ENCODE data around the gene BEST1.

Gene BEST1

DNA sequence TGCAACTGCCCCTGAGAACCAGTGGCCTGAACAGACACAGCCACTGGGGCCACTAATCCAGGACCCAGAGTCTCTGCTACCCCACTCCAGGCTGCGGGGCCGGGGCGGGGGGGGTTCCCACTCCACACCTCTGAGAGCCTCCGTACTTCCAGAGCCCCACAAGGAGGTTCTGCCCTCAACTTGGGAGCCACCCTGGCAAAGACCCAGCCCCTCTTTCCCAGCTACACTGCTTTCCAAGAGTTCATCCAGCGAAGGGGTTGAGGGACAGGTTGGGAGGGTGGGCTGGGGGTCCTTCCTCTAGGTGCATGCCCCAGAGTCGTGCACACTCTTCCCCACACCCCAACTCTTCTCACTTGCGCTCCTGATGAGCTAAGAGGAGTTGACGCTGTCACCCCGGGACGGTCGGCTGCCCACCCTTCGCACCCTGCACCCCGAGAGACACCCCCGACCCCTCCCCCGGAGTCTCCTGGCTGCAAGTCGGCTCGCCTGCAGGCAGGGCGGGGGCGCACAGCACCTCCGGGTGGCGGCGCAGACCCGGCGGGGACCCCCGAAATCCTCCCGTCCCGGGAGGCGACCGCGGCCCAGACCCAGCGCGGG lies 33.3 kb upstream of the BEST1 start:
- no peak for DNase-seq

DNA sequence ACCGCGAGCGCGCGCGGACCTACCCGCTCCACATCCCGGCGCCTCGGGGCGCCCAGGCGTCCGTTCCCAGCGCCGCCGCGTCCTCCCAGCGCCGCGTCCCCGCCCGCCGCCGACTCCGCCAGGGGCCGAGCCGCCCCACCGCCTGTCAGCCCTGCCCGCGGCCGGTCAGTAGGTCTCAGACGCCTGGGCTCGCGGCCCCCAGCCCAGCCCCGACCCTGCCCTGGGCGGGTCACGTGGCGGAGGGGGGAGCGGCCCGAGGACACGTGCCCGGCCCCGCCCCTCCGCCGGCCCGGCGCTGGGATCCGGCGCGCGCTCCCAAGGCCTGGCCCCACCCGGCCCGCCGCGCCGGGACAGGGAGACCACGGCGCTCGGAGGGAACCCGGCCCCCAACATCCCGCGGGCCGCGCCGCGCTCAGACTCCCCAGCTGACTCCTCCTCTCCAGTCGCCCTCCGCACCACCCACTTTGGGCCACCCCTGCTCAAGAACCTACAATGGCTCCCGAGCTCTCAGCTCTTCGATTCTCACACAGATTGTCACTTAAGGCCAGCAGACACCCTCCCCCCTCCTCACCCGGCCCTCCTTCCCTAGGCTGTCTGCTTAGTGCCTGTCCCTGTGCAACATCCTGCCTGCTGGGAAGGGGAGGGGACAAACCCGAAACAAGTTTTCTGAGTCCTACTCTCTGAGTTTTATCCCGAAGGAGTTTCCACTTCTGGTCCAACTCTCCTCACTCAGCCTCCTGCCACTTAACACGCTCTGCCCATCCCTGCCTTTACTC lies 32.6 kb upstream of the BEST1 start, which contains the start of gene RAB3IL1:
RAB3IL1 (minus strand) TSS at position 233 of the 776 bp plus-strand sequence; CDS start at position 34, 199 bp downstream.
- DNase-seq: peak in 2 of 3 experiments; percentile 28 to 48

DNA sequence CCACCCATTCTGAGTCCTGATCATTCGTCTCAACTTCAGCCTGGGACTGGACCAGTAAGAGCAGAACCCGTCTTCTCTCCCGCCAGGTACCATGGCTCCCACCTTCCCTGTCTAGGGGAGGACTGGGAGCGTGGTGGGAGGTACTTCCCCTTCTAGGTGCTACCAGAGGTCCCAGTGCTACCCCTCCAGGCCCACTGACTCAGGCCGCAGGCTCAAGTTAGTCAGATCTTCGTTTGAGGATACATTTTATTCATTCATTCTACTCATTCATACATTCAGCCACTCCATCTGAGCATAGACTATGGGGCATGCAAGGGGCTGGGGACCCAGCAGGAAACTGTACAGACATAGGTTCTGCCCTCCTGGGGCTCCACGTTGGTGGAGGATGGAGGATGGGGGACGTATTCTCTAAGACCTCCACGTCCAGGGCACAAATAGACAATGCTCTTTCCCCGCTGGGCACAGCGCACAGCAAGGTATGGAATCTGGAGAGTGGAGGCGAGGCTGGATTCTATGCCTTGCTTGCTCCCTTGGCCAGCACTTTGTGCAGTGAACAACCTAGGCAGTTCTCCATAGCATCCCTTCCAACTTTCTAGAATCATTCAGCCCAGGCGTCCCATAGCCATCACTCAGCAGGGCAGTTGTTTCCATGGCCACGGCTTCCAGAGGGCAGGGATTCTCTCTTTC lies 31.8 kb upstream of the BEST1 start:
- no peak for DNase-seq

GRCh38 chr11:61918938-61919704 lies 31.0 kb upstream of the BEST1 start:
- DNase-seq: no peak

DNA sequence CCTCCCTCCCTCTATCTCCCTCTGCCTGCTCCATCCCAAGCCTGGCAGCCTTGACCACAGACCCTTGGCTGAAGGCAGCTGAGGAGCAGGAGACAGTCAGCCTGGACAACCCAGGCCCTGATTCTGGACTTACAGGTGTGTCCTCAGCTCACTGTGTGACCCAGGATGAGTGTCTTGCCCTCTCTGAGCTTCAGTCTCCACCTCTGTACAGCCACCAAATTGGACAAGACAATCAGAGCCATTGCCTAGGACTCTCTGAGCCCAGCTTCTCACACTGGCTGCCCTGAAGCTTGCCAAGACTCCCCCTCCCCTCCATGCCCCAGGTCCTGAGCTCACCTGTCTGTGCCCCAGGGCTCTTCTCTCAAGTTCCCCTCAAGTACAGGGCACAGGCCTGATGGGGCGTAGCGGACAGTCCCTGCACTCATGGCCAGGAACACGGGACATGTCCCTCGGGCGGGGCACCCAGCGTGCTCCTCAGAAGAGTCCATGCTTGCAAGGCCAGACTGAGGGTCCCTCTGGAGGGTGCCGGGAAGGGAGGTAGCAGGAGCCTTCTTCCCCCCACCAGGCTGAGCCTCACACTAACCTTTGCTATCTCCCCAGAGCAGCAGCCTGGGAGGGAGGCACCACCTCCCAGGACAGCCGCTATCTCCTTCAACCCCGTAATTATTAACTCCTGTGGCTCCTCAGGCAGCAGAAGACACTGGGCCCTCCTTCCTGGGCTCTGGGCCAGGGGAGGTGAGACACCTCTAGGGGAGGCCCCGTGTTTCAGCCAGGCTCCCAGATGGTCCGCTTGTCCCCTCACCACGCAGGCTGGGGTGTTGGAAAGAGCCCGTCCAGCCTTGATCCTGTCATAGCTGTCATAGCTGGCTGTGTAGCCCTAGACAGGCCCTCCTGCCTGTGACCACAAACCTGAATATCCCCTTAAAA lies 30.2 kb upstream of the BEST1 start:
- DNase-seq: no peak

DNA sequence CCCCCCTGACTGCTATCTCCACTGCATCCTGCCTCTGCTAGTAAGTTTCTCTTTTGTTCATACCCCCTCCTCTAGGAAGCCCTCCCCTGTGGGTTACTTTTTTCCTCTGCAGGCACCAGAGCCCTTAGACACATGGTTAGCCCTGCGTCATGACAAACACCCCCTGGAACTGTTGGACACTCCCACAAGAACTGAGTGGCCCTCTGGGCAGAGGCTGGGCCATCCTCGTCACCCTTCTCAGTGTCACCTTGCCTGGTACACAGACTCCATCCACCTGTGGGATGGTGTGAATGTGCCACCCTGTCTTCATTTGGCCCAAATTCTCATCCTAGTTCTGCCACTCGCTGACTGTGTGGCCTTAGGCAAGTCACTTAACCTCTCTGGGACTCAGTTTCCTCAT lies 28.7 kb upstream of the BEST1 start:
- no peak for DNase-seq

GRCh38 chr11:61922539-61922938 lies 27.6 kb upstream of the BEST1 start:
- DNase-seq: no peak

DNA sequence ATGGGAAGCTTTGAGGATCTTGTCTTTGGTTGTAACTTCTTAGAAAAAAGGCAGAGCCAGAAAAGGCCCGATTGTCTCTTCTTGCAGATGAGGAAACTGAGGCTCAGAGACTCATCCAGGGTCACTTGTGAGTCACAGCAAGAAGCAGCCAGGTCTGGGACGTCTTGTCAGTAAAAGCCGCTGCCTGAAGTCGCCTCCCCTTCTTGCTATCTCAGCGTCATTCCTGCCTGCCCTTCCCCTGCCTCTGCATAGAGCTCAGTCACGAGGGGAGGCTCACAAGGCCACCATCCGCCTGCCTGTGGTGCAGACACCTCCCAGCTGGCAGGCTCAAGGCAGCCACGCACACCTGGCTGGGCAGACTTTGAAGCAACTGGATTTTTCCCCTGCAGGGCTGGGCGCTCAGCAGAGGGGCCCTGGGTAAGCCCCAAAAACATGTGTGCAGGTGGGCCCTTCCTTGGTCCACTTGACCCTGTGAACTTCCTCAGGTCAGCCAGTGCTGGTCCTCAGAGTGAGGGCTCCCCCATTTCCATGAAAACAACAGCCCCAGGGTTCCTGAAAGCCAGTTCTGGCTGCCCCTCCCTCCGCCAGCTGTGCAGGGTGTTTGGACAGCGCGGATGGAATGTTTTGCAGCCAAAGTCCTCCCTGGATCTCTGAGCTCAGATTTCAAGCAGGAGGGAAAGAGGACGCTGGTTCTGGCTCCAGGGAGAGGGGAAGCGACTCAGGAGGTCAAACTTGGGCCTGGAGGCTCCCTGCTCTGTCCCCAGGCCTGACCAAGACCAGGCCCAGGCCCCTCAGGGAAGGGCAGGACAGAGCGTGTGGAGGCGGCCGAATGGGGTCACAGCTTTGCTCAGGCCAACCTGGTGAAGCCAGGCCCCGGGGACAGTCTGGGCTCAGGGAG lies 26.7 kb upstream of the BEST1 start:
- no peak for DNase-seq

DNA sequence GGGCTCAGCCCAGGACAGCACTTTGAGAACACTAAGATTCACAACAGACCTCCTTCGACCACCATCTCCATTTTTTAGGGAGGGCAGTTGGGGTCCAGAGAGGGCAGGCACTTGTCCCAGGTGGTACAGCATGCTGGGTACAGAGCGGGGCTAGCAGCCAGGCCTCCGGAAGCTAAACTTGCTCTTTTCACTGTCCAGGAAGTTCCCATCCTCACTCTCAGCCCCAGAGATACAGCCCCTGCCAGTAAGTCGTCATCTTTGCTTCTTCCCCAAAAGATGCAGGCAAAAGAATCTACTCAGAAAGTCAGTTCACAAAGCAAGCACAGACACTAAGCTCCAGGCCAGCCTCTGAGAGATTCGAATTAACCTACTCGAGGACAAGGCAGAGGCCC lies 26.1 kb upstream of the BEST1 start:
- DNase-seq: no peak

DNA sequence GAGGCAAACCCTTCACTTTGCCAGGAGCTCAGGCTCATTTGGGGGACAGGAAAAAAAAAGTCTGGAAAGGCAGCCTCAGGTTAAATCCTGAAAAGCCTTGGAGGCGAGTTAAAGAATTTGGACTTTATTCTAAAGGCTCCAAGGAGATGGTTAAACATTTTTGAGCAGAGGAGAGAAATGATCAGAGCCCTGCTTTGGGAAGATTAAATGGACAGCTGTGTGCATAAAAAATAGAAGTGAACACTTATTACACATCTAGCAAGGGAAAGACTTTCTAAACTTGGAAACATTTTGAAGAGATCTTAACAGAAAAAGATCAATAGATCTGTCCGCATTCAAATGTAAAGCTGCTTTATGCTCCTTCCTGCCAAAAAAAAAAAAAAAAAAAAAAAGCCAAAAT lies 24.4 kb upstream of the BEST1 start:
- DNase-seq: no peak

DNA sequence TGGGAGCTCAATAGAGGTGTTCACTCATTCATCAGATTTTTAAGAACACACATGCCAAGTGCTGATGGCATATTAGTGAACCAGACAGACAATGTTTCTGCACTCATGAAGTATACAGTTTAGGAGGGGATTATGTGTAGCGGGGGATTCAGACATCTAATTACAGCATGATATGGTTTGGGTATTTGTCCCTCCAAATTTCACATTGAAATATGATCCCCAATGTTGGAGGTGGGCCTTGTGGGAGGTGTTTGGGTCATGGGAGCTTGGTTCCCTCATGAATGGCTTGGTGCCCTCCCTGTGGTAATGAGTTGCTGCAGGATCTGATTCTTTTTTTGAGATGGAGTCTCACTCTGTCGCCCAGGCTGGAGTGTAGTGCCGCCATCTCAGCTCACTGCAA lies 23.9 kb upstream of the BEST1 start:
- no peak for DNase-seq

DNA sequence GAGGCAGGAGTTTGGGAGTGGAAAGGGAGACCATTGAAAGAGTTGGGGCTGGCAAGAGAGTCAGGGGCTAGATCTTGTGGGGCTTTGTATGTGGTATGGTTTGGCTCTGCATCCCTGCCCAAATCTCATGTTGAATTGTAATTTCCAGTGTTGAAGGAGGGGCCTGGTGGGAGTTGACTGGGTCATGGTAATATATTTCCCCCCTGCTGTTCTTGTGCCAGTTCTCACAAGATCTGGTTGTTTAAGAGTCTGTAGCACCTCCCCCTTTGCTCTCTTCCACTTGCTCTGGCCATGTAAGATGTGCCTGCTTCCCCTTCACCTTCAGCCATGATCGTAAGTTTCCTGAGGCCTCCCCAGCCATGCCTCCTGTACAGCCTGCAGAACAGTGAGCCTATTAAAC lies 22.6 kb upstream of the BEST1 start:
- no peak for DNase-seq

GRCh38 chr11:61928606-61929005 lies 21.5 kb upstream of the BEST1 start:
- no peak for DNase-seq

GRCh38 chr11:61930933-61931332 lies 19.2 kb upstream of the BEST1 start:
- no peak for DNase-seq

- no peak for DNase-seq
Measured at GRCh38 chr11:61935861-61936260, 14.3 kb upstream of the BEST1 start.

- DNase-seq: no peak
Measured at GRCh38 chr11:61940466-61940865, 9.7 kb upstream of the BEST1 start.

- no peak for DNase-seq
Measured at GRCh38 chr11:61945191-61945590, 5.0 kb upstream of the BEST1 start.

GRCh38 chr11:61946894-61947293 lies 3.3 kb upstream of the BEST1 start:
- DNase-seq: no peak

DNA sequence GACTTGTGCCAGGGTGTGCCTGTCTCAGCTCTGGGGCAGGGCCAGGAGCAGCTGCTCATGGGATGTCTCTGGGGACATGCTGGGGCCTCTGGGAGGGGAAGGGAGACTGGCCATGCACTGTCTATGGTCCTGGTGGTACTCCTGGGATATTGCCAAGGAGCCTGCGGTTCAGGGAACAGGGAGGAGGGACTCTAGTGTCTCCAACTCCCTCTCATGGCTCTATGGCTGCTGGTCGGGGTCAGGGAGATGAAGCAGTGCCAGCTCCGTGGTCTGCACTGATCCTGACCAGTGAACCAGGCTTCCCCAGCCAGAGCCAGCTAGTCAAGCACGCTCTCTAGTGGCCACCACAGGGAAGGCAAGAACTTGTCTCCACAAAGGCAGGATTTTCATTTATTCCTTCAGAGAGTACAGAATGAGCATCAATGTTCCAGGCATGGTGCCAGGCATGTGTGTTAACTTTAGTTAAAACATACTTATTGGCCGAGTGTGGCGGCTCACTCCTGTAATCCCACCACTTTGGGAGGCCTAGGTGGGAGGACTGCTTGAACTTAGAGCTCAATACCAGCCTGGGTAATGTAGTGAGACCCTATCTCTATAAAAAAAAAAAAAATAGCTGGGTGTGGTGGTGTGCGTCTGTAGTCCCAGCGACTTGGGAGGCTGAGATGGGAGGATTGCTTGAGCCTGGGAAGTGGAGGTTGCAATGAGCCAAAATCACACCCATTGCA lies 2.5 kb upstream of the BEST1 start:
- DNase-seq: peak; percentile 67 to 88 (median 85)

GRCh38 chr11:61948505-61948904 lies 1.6 kb upstream of the BEST1 start:
- peak in 1 of 3 experiments; percentile 40 for DNase-seq

Data from NCI-H1417 (cell line).